Endometrial microvascular endothelial cells (primary cell): ENCODE results near the gene GBF1. TPM values are rescaled to one million over a fixed set of nuclear protein-coding genes. Genes with fewer than 3 reads are reported as not detected.

Experiments used
- in situ Hi-C: cut with HindIII; loops from 2 replicates; pipeline ENCODE4 v1.10.0; 2017; ENCODE audit warnings: low sequenced_read_pairs, low pct_unique_long_range_greater_than_20kb; ENCODE audit errors: inconsistent ontology term
- total RNA-seq: library from RNA; depleted of rRNA; stranded (reverse); fragments of >200 nt; gene quantifications from one replicate; pipeline ENCODE4 v1.2.3, GENCODE V29; 2015; ENCODE audit errors: inconsistent ontology term

Gene GBF1
- total RNA-seq, 1 donor from 2014 or later, result 47.4 TPM

- in situ Hi-C loops, result no loop called here
These were observed 164.5 kb downstream of the GBF1 start for GRCh38 chr10:102409604-102410428.

DNA sequence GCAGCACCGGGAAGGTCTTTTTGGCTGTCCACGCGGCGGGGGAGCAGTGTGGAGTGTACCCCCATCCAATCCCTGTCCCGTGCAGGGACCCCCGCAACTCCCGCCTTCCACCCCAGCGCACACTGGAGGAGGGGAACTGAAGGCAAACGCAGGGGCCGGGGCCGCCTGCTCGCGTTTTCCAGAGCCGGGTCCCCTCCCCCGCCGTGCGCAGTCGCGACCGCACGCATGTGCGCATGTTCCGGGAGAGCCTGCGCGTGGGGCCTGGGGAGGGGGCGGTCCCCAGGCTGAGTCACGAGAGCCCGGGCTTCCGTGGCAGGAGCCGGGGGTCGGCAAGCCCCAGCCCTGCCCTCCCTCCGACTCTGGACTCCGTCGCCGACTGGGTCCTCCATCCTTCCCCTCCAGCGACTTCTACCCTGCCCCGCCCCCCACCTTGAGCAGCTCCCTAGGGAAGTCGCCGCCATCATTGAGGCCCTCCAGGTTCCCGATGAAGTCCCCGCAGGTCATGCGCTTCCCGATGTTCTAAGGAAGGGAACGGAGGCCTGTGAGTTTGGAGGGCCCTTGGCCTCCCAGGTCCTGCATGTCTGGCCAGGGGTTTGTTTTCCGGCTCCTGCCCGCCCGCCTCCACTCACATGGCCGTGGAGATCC, 165.2 kb downstream of the GBF1 start:
- in situ Hi-C loops, result no loop called here

- in situ Hi-C loops, result no loop called here
These were observed 166.3 kb downstream of the GBF1 start for GRCh38 chr10:102411341-102412255.

DNA sequence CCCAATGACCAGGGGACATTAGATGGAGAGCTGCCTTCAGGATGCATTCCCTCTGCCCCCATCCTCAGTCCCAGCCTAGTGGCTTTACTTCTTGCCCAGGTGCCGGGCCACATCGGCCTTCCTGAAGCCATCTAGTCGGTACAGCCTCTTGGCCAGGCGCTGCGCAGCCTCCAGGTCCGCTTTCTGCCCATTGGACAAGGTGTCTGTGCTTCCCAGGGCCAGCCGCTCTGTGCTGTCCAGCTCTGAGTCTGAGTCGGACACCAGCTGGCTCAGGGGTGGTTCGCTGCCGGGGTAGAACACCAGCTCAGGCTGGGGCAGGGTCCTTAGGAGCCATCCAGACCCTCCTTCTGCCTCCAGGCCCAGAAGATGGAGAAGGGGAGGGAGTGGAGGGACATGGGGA, 167.0 kb downstream of the GBF1 start:
- in situ Hi-C loops, result no loop called here

DNA sequence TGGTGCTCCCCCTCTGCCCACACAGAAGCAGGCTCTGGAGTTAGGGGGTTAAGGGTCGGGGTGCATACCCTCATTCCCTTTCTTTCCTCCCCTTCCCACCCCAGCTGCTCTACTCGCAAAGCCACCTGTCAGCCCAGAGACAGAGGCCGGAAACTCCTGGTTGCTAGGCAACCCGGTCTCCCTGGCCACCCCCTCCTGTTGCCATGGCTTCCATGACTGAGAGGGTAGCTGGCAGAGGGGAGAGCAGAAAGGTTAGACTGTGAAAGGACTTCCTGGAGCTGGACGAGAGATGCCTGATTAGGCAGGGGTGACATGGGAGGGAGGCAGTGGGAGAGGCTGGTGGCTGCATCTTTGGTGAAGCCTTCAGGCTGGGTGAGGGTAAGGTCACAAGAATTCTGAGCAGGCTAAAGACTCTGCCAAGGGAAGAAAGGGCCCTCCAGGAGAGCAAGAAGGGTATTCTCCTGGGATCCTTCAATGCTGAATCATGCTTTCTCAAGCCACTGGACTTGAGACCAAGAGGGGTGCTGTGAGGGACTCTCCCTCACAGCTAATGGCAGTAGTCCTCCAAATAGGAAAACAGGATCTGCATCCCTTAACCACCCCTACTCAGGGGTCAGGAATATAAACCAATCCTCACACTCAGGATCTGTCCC, 167.8 kb downstream of the GBF1 start:
- in situ Hi-C loops, result no loop called here

GRCh38 chr10:102413806-102414561, 168.7 kb downstream of the GBF1 start:
- in situ Hi-C loops, result no loop called here

DNA sequence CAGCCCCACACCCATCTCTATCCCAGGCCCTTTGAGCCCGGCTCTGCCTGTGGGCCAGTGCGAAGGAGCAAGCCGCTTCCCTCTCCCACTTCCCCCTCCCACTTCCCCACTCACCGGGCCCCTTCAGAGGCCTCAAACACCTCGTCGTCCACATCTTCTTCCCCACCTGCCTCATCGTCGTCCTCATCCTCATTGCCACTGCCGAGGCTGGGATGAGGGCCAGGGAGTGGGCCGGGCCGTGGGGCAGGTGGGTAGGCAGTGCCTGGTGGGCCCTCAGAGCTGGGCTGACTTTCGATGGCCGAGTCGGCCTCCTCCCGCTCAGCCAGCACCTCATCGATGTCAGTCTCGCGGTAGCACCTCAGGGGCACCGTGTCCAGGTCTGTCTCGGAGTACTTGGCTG, 169.4 kb downstream of the GBF1 start:
- in situ Hi-C loops, result no loop called here

DNA sequence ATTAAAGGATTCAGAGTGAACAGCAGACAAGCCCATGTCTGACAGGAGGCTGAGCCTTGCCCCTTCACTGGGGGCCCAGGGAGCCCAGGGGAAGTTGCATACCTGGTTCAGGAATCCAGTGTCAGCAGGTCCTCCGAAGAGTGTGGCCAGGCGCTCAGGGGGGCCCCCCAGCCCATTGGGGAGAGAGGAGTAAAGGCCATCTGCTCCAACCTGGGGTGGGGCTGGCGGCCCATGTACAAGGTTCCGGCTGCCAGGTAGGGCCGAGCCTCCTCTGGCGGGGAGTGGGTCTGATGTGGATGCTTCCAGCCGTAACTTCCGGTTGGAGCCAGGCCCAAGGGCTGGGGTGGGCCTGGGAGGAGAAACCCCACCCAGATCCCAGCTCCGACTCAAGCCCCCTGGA, 171.0 kb downstream of the GBF1 start:
- in situ Hi-C loops, result no loop called here

- in situ Hi-C loops, result no loop called here
These were observed 171.4 kb downstream of the GBF1 start for GRCh38 chr10:102416695-102417094.

DNA sequence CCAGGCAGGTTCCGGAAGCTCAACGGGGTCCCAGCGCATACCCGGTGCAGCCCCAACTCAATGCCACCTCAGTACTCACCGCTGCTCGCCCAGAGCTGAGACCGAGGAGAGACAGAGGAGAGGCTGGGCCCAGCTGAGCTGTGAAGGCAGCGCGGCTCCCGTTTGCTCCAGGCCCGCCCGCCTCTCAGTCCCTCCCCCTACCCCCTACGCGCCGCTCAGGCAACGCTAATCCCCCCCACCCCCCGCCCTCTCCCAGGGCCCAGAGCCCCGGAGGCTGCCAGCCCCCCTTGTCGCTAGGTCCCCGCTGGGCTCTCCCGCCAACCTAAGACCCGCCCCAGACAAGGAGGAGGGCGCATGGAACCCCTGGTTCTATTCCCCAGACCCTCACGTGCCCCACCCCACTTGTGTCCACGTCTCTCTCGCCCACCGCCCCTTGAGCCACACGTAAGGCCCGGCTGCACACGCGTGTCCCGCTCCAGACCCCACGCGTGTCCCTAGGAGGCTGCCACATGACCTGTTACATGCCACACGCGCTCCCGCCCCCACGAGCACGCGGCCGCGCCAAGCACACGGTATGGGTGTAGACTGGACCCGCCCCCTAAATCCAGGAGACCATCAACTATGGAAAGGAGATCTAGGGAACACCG, 173.4 kb downstream of the GBF1 start, which contains the start of gene PSD:
Gene PSD, minus strand, starts transcription at position 164 of the 647 bp plus-strand sequence. CDS start 1,747 bp downstream, outside the sequence.
- in situ Hi-C loops, result no loop called here

DNA sequence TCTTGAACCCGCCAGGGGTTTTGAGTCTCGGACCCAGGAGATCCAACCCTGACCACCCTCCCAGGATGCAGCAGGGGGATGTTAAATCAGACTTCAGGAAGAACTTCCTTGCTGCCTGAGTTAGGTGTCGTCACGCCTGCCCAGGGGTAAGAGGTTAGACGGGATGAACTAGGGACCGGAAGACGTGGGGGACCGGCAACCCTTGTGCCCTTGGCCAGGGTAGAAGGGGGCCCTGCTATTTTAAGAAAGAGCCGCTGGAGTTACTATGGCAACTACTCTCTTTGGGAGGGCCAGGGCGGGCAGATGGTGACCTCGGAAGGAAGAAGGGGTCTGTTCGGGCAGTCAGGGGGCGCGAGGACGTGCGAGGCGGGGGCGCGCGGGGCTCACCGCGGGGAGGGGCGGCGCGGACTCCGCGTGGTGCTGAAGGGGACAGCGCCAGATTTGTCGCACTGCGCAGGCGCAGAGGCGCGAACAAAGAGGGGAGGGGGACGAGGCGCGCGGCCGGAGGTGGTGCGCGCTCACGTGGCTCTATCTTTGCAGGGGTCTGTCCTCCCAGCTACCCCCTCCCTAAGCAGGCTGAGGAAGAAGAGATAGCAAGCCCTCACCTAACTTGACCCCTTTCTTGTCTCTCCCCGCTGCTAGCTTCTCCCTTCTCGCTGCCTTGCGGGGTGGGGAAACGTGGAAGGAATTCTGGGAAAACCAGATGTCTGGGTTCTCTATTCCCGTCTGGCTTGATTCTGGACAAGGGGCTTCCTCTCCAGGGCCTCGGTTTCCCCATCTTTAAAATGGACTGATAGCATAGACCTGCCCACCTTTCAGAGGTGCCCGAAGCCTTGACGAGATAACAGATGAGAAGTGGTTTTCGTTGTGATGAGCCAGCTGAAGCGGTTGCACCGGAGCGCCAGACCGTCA, 174.2 kb downstream of the GBF1 start:
- in situ Hi-C loops, result no loop called here

GRCh38 chr10:102420181-102420713, 174.9 kb downstream of the GBF1 start:
- in situ Hi-C loops, result no loop called here

GRCh38 chr10:102420714-102421506, 175.6 kb downstream of the GBF1 start, which contains the start of gene FBXL15:
TSS of gene FBXL15 (plus strand) at chr10:102420836. CDS start at chr10:102421130, 294 bp downstream.
- in situ Hi-C loops, result no loop called here

DNA sequence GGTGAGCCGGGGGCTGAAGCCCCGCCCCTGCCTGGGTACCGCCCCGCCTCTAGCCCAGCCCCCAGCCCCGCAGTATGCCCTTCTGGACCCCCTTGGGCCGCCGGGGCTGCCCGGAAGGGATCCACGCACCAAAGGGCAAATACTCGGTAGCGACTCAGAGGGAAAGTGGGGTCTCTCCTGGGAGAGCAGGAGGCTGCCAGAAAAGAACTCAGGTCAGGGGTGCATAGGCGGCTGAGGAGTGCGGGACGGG, 176.1 kb downstream of the GBF1 start:
- in situ Hi-C loops, result no loop called here

DNA sequence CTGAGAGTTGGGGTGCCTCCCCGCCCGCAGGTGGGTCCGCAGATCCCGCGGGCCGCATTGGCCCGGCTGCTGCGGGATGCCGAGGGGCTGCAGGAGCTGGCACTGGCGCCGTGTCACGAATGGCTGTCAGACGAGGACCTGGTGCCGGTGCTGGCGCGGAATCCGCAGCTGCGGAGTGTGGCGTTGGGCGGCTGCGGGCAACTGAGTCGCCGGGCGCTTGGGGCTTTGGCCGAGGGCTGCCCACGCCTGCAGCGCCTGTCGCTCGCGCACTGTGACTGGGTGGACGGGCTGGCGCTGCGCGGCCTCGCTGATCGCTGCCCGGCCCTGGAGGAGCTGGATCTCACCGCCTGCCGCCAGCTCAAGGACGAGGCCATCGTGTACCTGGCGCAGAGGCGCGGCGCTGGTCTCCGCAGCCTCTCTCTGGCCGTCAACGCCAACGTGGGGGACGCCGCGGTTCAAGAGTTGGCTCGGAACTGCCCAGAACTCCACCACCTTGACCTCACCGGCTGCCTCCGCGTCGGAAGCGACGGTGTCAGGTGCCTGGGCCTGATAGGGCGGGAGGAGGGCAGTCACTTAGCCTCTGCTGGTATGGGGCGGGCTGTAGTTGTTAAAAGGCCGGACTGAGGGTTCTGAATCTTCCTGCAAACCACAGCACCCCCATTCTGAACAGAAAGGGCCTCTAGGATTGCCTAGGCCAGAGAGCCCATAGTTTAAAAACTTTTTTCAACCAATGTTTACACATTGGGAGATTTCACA, 176.6 kb downstream of the GBF1 start:
- in situ Hi-C loops, result no loop called here
